ENCODE results near the gene TRAF3. TPM values are rescaled to one million over a fixed set of nuclear protein-coding genes. Genes with fewer than 3 reads are reported as not detected.

Gene TRAF3
- total RNA-seq, 1 experiment from 2014 or later, result 11.2 TPM

- no peak for TF ChIP-seq CTCF (IDR thresholded peaks at IDR 0.05)
Measured at GRCh38 chr14:102826161-102826560, 48.9 kb downstream of the TRAF3 start (continued).

GRCh38 chr14:102826751-102827675, 49.8 kb downstream of the TRAF3 start:
- TF ChIP-seq RORB (CRISPR knock-in tag; IDR thresholded peaks at IDR 0.05), result no peak
- no peak for TF ChIP-seq CREM (CRISPR knock-in tag; IDR thresholded peaks at IDR 0.05)
- no peak for TF ChIP-seq TP53 (CRISPR knock-in tag; IDR thresholded peaks at IDR 0.05)
- TF ChIP-seq NR1H2 (CRISPR knock-in tag; IDR thresholded peaks at IDR 0.05), result no peak
- no peak for TF ChIP-seq NFATC4 (CRISPR knock-in tag; IDR thresholded peaks at IDR 0.05)
- no peak for TF ChIP-seq HMGXB4 (CRISPR knock-in tag; IDR thresholded peaks at IDR 0.05)
- TF ChIP-seq EMX1 (CRISPR knock-in tag; IDR thresholded peaks at IDR 0.05), result no peak
- TF ChIP-seq AFF4 (CRISPR knock-in tag; IDR thresholded peaks at IDR 0.05; ENCODE audit: borderline replicate concordance), result no peak
- H3K4me3 Mint-ChIP-seq, result no peak overlapping the region
- POLR2A ChIA-PET, result no interaction called here
- no peaks in the 10 kb centered on the region for H3K9me3 Mint-ChIP-seq
- ATAC-seq, result no peak
- peak overlapping the region; percentile 54 for H3K27ac Mint-ChIP-seq
- no peak for DNase-seq (ENCODE audit: low spot score)
- H3K4me1 Mint-ChIP-seq, result peaks cover 70% of the 10 kb centered on the region
- CTCF ChIA-PET, result interaction anchor here (0.5 kb wide), 1 partner anchor 291 kb away, joined by 7 read pairs; no protein-coding TSS in a partner anchor
- H3K27me3 Mint-ChIP-seq (ENCODE audit: low read depth), result no peaks in the 10 kb centered on the region
- H3K36me3 Mint-ChIP-seq, result no peaks in the 10 kb centered on the region

GRCh38 chr14:102827716-102828115, 50.5 kb downstream of the TRAF3 start:
- peak; percentile 22; the same call in 1 of the 2 replicates for ATAC-seq
- Mint-ChIP-seq H3K4me3 (no peak overlapping the region), H3K27ac (peak overlapping the region; percentile 55; the same call in 1 of the 2 replicates), H3K36me3 (no peaks in the 10 kb centered on the region), H3K9me3 (no peaks in the 10 kb centered on the region), H3K27me3 (ENCODE audit: low read depth) (no peaks in the 10 kb centered on the region), H3K4me1 (peaks cover 73% of the 10 kb centered on the region)
- ChIA-PET POLR2A (no interaction called here), CTCF (no interaction called here)
- DNase-seq (ENCODE audit: low spot score), result no peak
- TF ChIP-seq ESRRA (CRISPR knock-in tag; IDR thresholded peaks at IDR 0.05; ENCODE audit: borderline replicate concordance), result no peak
- no peak for TF ChIP-seq NR3C1 (CRISPR knock-in tag; conservative IDR thresholded peaks at IDR 0.05; ENCODE audit: low read depth)
- no peak for TF ChIP-seq RELA (CRISPR knock-in tag; IDR thresholded peaks at IDR 0.05; ENCODE audit: borderline replicate concordance)
- no peak for TF ChIP-seq GRHL2 (CRISPR knock-in tag; IDR thresholded peaks at IDR 0.05; ENCODE audit: insufficient replicate concordance, severe bottlenecking)
- no peak for TF ChIP-seq ZNF532 (CRISPR knock-in tag; IDR thresholded peaks at IDR 0.05; ENCODE audit: borderline replicate concordance)
- no peak for TF ChIP-seq ZBTB43 (CRISPR knock-in tag; IDR thresholded peaks at IDR 0.05)
- TF ChIP-seq CREB1 (CRISPR knock-in tag; IDR thresholded peaks at IDR 0.05), result no peak
- no peak for TF ChIP-seq USF2 (CRISPR knock-in tag; IDR thresholded peaks at IDR 0.05)

Measured in WTC11 (cell line).